A673 (cell line): ENCODE measurements around the gene CUL2. TPM values are rescaled to one million over a fixed set of nuclear protein-coding genes. Genes with fewer than 3 reads are reported as not detected.
A peak's percentile ranks its signal among the peaks of the same experiment; 100 is the strongest.

ENCODE experiments used
- BruUV-seq: library from RNA; stranded (reverse); fragments of 400-500 nt; replicated peaks from 2 replicates; lab custom pipeline; 2021; lab: Mats Ljungman, UMichigan
- CTCF ChIA-PET: fragments of 300-600 bp; sonication (Branson Sonifier 250); formaldehyde crosslinking; loops from one replicate; lab custom pipeline; 2022; ENCODE audit warnings: antibody characterized with exemption; lab: Charles Lee
- POLR2A ChIA-PET: fragments of 300-600 bp; sonication (Branson Sonifier 250); formaldehyde crosslinking; loops from one replicate; lab custom pipeline; 2022; ENCODE audit warnings: antibody characterized with exemption; ENCODE audit not compliant: low non-redundant PET; lab: Charles Lee
- DNase-seq: peaks from one replicate; pipeline ENCODE4 v3.0.0-alpha.2; 2015; ENCODE audit warnings: low spot score
- H3K27ac ChIP-seq: fragments of 200-600 bp; sonication (generic); 2 replicates; pipeline ENCODE4 v1.5.1; 2016; ENCODE audit warnings: mixed run types, low read depth, mild to moderate bottlenecking, mixed read lengths, antibody characterized with exemption, low read length; ENCODE audit not compliant: poor library complexity, severe bottlenecking
- H3K27me3 ChIP-seq: fragments of 200-600 bp; sonication (generic); replicated peaks from 2 replicates; pipeline ENCODE4 v1.6.1; 2017; ENCODE audit warnings: mixed run types, low read depth, mild to moderate bottlenecking, mixed read lengths, antibody characterized with exemption, low read length; ENCODE audit not compliant: insufficient read depth, poor library complexity
- H3K36me3 ChIP-seq: fragments of 200-600 bp; sonication (generic); 2 replicates; pipeline ENCODE4 v1.6.1; 2016; ENCODE audit warnings: mixed run types, mild to moderate bottlenecking, mixed read lengths, antibody characterized with exemption, low read length; ENCODE audit not compliant: insufficient read depth, poor library complexity, severe bottlenecking
- H3K4me1 ChIP-seq: fragments of 200-600 bp; sonication (generic); 2 replicates; pipeline ENCODE4 v1.6.1; 2017; ENCODE audit warnings: mixed run types, mild to moderate bottlenecking, mixed read lengths, antibody characterized with exemption, low read length; ENCODE audit not compliant: insufficient read depth, poor library complexity, severe bottlenecking
- H3K4me3 ChIP-seq: fragments of 200-600 bp; sonication (generic); 2 replicates; pipeline ENCODE4 v1.5.1; 2016; ENCODE audit warnings: low read depth, mixed run types, mild to moderate bottlenecking, mixed read lengths, low read length; ENCODE audit not compliant: poor library complexity, severe bottlenecking
- H3K9me3 ChIP-seq: fragments of 200-600 bp; sonication (generic); 2 replicates; pipeline ENCODE4 v1.6.1; 2016; ENCODE audit warnings: mixed run types, low read depth, mild to moderate bottlenecking, mixed read lengths, antibody characterized with exemption, low read length; ENCODE audit not compliant: poor library complexity, severe bottlenecking
- CTCF ChIP-seq: fragments of 300-800, 200-600 bp; sonication (generic); conservative IDR thresholded peaks from 2 replicates; pipeline ENCODE4 v1.5.1; 2017; ENCODE audit warnings: low read depth, mild to moderate bottlenecking, antibody characterized with exemption, low read length, moderate library complexity, mixed read lengths
- EZH2 ChIP-seq: fragments of 200-600 bp; sonication (generic); IDR thresholded peaks from 2 replicates; pipeline ENCODE4 v1.6.1; 2017; ENCODE audit warnings: borderline replicate concordance, low read depth, mild to moderate bottlenecking, mixed read lengths, antibody characterized with exemption, low read length; ENCODE audit not compliant: poor library complexity, severe bottlenecking
- intact Hi-C: fragments of 100-400 bp; cut with micrococcal nuclease; formaldehyde crosslinking; loops from one replicate; pipeline ENCODE4 v1.10.0; 2022; ENCODE audit not compliant: unreplicated experiment
- total RNA-seq: library from RNA; stranded (reverse); gene quantifications from 2 replicates; pipeline ENCODE4 v1.2.3, GENCODE V29; 2021

Gene CUL2
- total RNA-seq, 1 experiment from 2014 or later = 45.2 TPM

- Histone ChIP-seq H3K4me3 (peak overlapping the region; percentile 97), H3K27ac (no peak overlapping the region), H3K4me1 (peaks cover 40% of the 10 kb centered on the region), H3K9me3 (no peaks in the 10 kb centered on the region), H3K27me3 (no peaks in the 10 kb centered on the region), H3K36me3 (no peaks in the 10 kb centered on the region)
- no TSS peak for BruUV-seq
- CTCF ChIA-PET = no interaction called here
- TF ChIP-seq CTCF (no peak), EZH2 (no peak)
- POLR2A ChIA-PET = no interaction called here
- intact Hi-C loops = loop anchor here (5.0 to 10.0 kb wide), 2 partner anchors 433 to 1756 kb away; no protein-coding TSS in a partner anchor
- DNase-seq = no peak
Observed at GRCh38 chr10:35129185-35129674, 39.1 kb upstream of the CUL2 start.

- Histone ChIP-seq H3K4me3 (peak overlapping the region; percentile 97), H3K9me3 (no peaks in the 10 kb centered on the region), H3K36me3 (no peaks in the 10 kb centered on the region), H3K27me3 (no peaks in the 10 kb centered on the region), H3K27ac (peak overlapping the region; percentile 100), H3K4me1 (peaks cover 34% of the 10 kb centered on the region)
- no peak for DNase-seq
- intact Hi-C loops = loop anchor here (1.0 to 10.0 kb wide), 5 partner anchors 68 to 1757 kb away; no protein-coding TSS in a partner anchor
- CTCF ChIA-PET = interaction anchor here (0.6 to 2.6 kb wide), 2 partner anchors 69 to 997 kb away, joined by 3 to 38 read pairs; no protein-coding TSS in a partner anchor
- TF ChIP-seq EZH2 (no peak), CTCF (no peak)
- POLR2A ChIA-PET = interaction anchor here (0.7 to 0.8 kb wide), 2 partner anchors 67 to 491 kb away, joined by 7 to 8 read pairs; no protein-coding TSS in a partner anchor
- TSS peak; percentile 48 for BruUV-seq
Observed at GRCh38 chr10:35127289-35127891, 37.2 kb upstream of the CUL2 start.

DNA sequence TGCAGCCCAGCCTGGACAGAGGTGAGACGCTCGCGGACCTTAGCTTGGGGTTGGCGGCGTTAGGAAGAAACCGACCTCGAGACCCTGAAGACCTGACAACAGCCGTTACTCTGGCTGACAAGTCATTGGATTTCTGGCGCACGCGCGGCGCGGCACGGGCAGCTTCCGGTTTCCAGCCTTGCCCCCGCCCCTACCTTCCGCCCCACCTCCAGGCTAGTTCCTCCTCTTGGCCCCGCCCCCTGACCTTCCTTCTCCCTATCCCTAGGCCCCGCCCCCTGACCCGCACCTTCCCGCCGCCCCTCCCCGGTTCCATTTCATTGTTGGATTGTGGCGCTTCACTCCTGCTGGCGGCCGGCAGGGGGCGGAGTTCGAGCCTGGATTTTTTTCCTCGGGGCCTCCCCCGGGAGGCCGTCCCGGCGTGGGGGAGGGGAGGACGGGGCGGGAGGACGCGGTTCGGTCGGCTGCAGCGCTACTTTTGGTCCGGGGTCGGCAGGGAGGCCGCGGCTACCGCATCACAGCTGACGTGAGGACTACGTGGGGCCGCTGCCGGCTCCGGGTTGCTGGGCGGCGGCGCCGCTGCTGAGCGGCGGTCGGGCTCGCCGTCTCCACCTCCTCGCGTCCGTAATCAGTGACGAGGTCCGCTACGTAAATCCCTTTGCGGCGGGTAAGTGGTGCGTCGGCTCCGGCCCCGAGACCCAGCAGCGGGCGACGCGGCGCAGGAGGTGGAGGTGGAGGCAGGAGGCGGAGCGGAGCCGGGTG is 36.6 kb upstream of the CUL2 start, which contains the start of gene CREM:
TSS of gene CREM (plus strand) at position 317 of the 759 bp plus-strand sequence. CDS start 10,990 bp downstream, outside the sequence.
- POLR2A ChIA-PET = interaction anchor here (0.5 kb wide), 2 partner anchors 14 to 1745 kb away, joined by 3 to 4 read pairs; no protein-coding TSS in a partner anchor
- peak within 1 kb of the TSS; percentile 100 for H3K27ac ChIP-seq
- DNase-seq = peak; percentile 98
- H3K27me3 ChIP-seq = no peaks in the 10 kb centered on the region
- peaks cover 29% of the 10 kb centered on the region for H3K4me1 ChIP-seq
- H3K36me3 ChIP-seq = no peaks in the 10 kb centered on the region
- TF ChIP-seq EZH2 (no peak), CTCF (peak; percentile 96)
- peak within 1 kb of the TSS; percentile 97 for H3K4me3 ChIP-seq
- no peaks in the 10 kb centered on the region for H3K9me3 ChIP-seq
- no TSS peak for BruUV-seq
- intact Hi-C loops = loop anchor here (1.0 to 10.0 kb wide), 5 partner anchors 69 to 1758 kb away; no protein-coding TSS in a partner anchor
- CTCF ChIA-PET = interaction anchor here (0.5 to 2.6 kb wide), 7 partner anchors 16 to 510 kb away, joined by 3 to 38 read pairs (median 4); no protein-coding TSS in a partner anchor
